ENCODE measurements around the gene FITM1.
A peak's percentile ranks its signal among the peaks of the same experiment; 100 is the strongest.

DNA sequence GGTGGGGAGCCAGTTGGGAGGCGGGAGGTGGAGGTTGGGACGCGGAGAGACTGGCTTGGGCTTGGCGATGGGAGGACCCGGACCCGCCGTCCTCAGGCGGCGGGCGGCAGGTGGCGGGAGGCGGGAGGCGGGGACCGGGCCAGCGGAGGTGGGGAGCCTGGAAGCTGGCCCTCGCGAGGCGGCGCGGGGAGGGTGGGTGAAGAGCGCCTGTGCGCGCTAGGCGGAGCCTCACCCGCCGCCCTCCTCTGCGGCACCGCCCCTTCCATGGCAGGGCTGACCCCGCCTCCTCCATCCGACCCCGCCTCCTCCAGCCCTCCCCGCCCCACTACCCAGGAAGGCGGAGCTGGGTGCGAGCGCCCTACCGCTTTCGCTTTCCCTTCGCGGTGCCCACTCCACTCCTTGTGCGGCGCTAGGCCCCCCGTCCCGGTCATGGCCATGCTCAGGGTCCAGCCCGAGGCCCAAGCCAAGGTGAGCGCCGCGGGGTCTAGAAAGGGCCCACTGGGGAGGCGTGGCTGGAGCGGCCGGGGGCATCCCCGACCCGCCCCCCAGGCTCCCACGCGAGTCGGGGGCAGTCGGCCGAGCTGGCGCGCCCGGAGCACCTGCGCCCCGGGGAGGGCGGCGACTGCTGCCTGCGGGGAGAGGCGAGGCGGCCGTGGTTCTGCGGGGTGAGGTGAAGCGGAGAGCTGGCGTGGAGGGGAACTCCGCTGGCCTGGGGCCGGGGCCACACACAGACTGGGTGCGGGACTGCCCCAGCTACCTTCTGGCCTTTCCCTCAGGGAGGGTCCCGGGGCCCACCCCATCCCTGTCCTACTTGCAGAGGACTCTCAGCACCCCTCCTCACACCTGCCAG is 5.6 kb downstream of the FITM1 start, which contains the start of gene PSME1:
- TF ChIP-seq, protein P1, sequence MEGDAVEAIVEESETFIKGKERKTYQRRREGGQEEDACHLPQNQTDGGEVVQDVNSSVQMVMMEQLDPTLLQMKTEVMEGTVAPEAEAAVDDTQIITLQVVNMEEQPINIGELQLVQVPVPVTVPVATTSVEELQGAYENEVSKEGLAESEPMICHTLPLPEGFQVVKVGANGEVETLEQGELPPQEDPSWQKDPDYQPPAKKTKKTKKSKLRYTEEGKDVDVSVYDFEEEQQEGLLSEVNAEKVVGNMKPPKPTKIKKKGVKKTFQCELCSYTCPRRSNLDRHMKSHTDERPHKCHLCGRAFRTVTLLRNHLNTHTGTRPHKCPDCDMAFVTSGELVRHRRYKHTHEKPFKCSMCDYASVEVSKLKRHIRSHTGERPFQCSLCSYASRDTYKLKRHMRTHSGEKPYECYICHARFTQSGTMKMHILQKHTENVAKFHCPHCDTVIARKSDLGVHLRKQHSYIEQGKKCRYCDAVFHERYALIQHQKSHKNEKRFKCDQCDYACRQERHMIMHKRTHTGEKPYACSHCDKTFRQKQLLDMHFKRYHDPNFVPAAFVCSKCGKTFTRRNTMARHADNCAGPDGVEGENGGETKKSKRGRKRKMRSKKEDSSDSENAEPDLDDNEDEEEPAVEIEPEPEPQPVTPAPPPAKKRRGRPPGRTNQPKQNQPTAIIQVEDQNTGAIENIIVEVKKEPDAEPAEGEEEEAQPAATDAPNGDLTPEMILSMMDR (IDR thresholded peaks at IDR 0.05), result peak in 1 of 5 experiments; percentile 19
- TF ChIP-seq POLR2A (IDR thresholded peaks at IDR 0.05) (peak; percentile 10 to 73), EP300 (IDR thresholded peaks at IDR 0.05) (peak; percentile 52 to 90)
